Hepatocyte (in vitro differentiated cells): ENCODE data around the gene UBL3. TPM values are rescaled to one million over a fixed set of nuclear protein-coding genes. Genes with fewer than 3 reads are reported as not detected.

Experiments
- DNase-seq: peaks from one replicate; pipeline ENCODE4 v3.0.0-alpha.2; 2016; ENCODE audit warnings: low spot score
- H2AFZ ChIP-seq: fragments of 200-600 bp; sonication (generic); 2 replicates; pipeline ENCODE4 v1.6.0; 2016; ENCODE audit warnings: antibody characterized with exemption, mild to moderate bottlenecking
- H3K27ac ChIP-seq: fragments of 200-600 bp; sonication (generic); 2 replicates; pipeline ENCODE4 v1.5.1; 2016; ENCODE audit warnings: mild to moderate bottlenecking
- H3K27me3 ChIP-seq: fragments of 200-600 bp; sonication (generic); 2 replicates; pipeline ENCODE4 v1.6.1; 2016
- H3K36me3 ChIP-seq: fragments of 200-600 bp; sonication (generic); replicated peaks from 2 replicates; pipeline ENCODE4 v1.5.1; 2016; ENCODE audit warnings: low read depth; ENCODE audit not compliant: insufficient read depth
- H3K4me1 ChIP-seq: fragments of 200-600 bp; sonication (generic); 2 replicates; pipeline ENCODE4 v1.5.1; 2016; ENCODE audit warnings: mild to moderate bottlenecking, moderate library complexity; ENCODE audit not compliant: insufficient read depth
- H3K4me2 ChIP-seq: fragments of 200-600 bp; sonication (generic); 2 replicates; pipeline ENCODE4 v1.6.0; 2016
- H3K4me3 ChIP-seq: fragments of 200-600 bp; sonication (generic); 2 replicates; pipeline ENCODE4 v1.5.1; 2016; ENCODE audit warnings: mild to moderate bottlenecking
- H3K79me2 ChIP-seq: fragments of 200-600 bp; sonication (generic); 2 replicates; pipeline ENCODE4 v1.6.0; 2017; ENCODE audit warnings: mild to moderate bottlenecking
- H3K9me2 ChIP-seq: fragments of 200-600 bp; sonication (generic); replicated peaks from 2 replicates; pipeline ENCODE4 v1.6.0; 2017; ENCODE audit warnings: mild to moderate bottlenecking; ENCODE audit not compliant: insufficient read depth
- H3K9me3 ChIP-seq: fragments of 200-600 bp; sonication (generic); 2 replicates; pipeline ENCODE4 v1.5.1; 2016; ENCODE audit warnings: low read depth, mild to moderate bottlenecking
- H4K20me1 ChIP-seq: fragments of 200-600 bp; sonication (generic); 2 replicates; pipeline ENCODE4 v1.6.0; 2016; ENCODE audit warnings: mild to moderate bottlenecking; ENCODE audit not compliant: insufficient read depth, poor library complexity, severe bottlenecking
- CTCF ChIP-seq: fragments of 200-600 bp; sonication (generic); IDR thresholded peaks from 2 replicates; pipeline ENCODE4 v1.5.1; 2016; ENCODE audit warnings: antibody characterized with exemption, mild to moderate bottlenecking; ENCODE audit not compliant: poor library complexity
- EZH2 ChIP-seq: fragments of 200-600 bp; sonication (generic); IDR thresholded peaks from 2 replicates; pipeline ENCODE4 v1.6.1; 2016; ENCODE audit warnings: antibody characterized with exemption, mild to moderate bottlenecking, borderline replicate concordance
- EZH2phosphoT487 ChIP-seq: fragments of 200-600 bp; sonication (generic); IDR thresholded peaks from one replicate; pipeline ENCODE4 v1.6.1; 2018; ENCODE audit warnings: antibody characterized with exemption, mild to moderate bottlenecking, low read depth, moderate library complexity; ENCODE audit not compliant: unreplicated experiment, severe bottlenecking
- WGBS: methylation state at CpG from one replicate; pipeline ENCODE4 v1.1.6; 2016; ENCODE audit warnings: low lambda C conversion rate; ENCODE audit errors: missing lambda C conversion rate; 5-methylcytosine and 5-hydroxymethylcytosine counted together
- polyA plus RNA-seq: library from polyadenylated mRNA; unstranded; fragments of >200 nt; fragmentation: Nextera tagmentation; extraction: Ambion mirVana; gene quantifications from 2 replicates; pipeline ENCODE4 v1.2.1, GENCODE V29; 2016
- total RNA-seq: library from RNA; depleted of rRNA; stranded (reverse); fragments of >200 nt; gene quantifications from 2 replicates; pipeline ENCODE4 v1.2.3, GENCODE V29; 2014

The UBL3 gene
- total and polyA plus RNA-seq, 2 experiments from 2014 or later, result 27.7 to 58.6 TPM

- Histone ChIP-seq H3K4me2 (no peak overlapping the region), H3K79me2 (no peaks in the 10 kb centered on the region), H4K20me1 (no peaks in the 10 kb centered on the region), H3K4me3 (no peak overlapping the region), H3K27ac (no peak overlapping the region), H3K36me3 (no peaks in the 10 kb centered on the region), H2AFZ (no peak overlapping the region), H3K27me3 (no peaks in the 10 kb centered on the region), H3K4me1 (peaks cover 5% of the 10 kb centered on the region), H3K9me3 (no peaks in the 10 kb centered on the region), H3K9me2 (no peaks in the 10 kb centered on the region)
- no peak for DNase-seq
- 32% methylated on average over 5 of the region's 5 CpGs for WGBS
- no peak for TF ChIP-seq CTCF
- TF ChIP-seq EZH2phosphoT487, result no peak
- TF ChIP-seq EZH2, result no peak
Measured at GRCh38 chr13:29887030-29887557, 36.7 kb upstream of the UBL3 start.

GRCh38 chr13:29886446-29886845 lies 36.0 kb upstream of the UBL3 start:
- Histone ChIP-seq H3K4me2 (no peak overlapping the region), H3K4me3 (no peak overlapping the region), H3K79me2 (no peaks in the 10 kb centered on the region), H3K27me3 (no peaks in the 10 kb centered on the region), H3K4me1 (peaks cover 5% of the 10 kb centered on the region), H2AFZ (no peak overlapping the region), H3K36me3 (no peaks in the 10 kb centered on the region), H3K9me3 (no peaks in the 10 kb centered on the region), H4K20me1 (no peaks in the 10 kb centered on the region), H3K9me2 (no peaks in the 10 kb centered on the region), H3K27ac (no peak overlapping the region)
- no peak for DNase-seq
- TF ChIP-seq EZH2 (no peak), EZH2phosphoT487 (no peak), CTCF (no peak)
- 88% methylated on average over 8 of the region's 8 CpGs for WGBS

GRCh38 chr13:29885989-29886388 lies 35.6 kb upstream of the UBL3 start:
- Histone ChIP-seq H3K9me3 (no peaks in the 10 kb centered on the region), H3K4me1 (peaks cover 5% of the 10 kb centered on the region), H2AFZ (no peak overlapping the region), H3K27me3 (no peaks in the 10 kb centered on the region), H3K4me2 (no peak overlapping the region), H3K4me3 (no peak overlapping the region), H3K27ac (no peak overlapping the region), H3K79me2 (no peaks in the 10 kb centered on the region), H4K20me1 (no peaks in the 10 kb centered on the region), H3K36me3 (no peaks in the 10 kb centered on the region), H3K9me2 (no peaks in the 10 kb centered on the region)
- WGBS, result 100% methylated on average over 1 of the region's 1 CpG
- DNase-seq, result no peak
- TF ChIP-seq EZH2phosphoT487 (no peak), CTCF (no peak), EZH2 (no peak)
